Measurements from ENCODE around the gene CELF2. TPM values are rescaled to one million over a fixed set of nuclear protein-coding genes. Genes with fewer than 3 reads are reported as not detected.
A peak's percentile ranks its signal among the peaks of the same experiment; 100 is the strongest.

The CELF2 gene
- total and polyA plus RNA-seq, 9 of the 15 experiments (the other 6 are each of a cell fraction or from before 2014, with no cell fraction given), result 4.0 to 20.3 (median 11.1) TPM

- H3K79me2 ChIP-seq (ENCODE audit: control insufficient read depth, insufficient read depth, low read length), result no peaks in the 10 kb centered on the region
- H3K4me2 ChIP-seq (ENCODE audit: insufficient read depth, low read length), result no peak overlapping the region
- TF ChIP-seq KDM2B (CRISPR knock-in tag; IDR thresholded peaks at IDR 0.05) (no peak), ARID1B (IDR thresholded peaks at IDR 0.05) (no peak), TOE1 (IDR thresholded peaks at IDR 0.05; ENCODE audit: borderline replicate concordance) (no peak), TOE1 (CRISPR knock-in tag; IDR thresholded peaks at IDR 0.05; ENCODE audit: borderline replicate concordance, low read depth) (no peak), ZZZ3 (IDR thresholded peaks at IDR 0.05) (no peak), MTA3 (IDR thresholded peaks at IDR 0.05; ENCODE audit: borderline replicate concordance) (no peak), CHD2 (IDR thresholded peaks at IDR 0.05; ENCODE audit: low read depth, low read length) (no peak)
- H3K9ac ChIP-seq (ENCODE audit: insufficient read depth in 1 of 2, low read depth in 2 of 2, low read length in 2 of 2), result no peak overlapping the region
- H3K9me1 ChIP-seq (ENCODE audit: control insufficient read depth, insufficient read depth, low read length), result no peaks in the 10 kb centered on the region
- DNase-seq (ENCODE audit: extremely low read depth in 1 of 4, low spot score in 3 of 4), result no peak
- ChIA-PET CTCF (ENCODE audit: low intra/inter-chr PET ratio) (no interaction called here), POLR2A (no interaction called here)
- no peaks in the 10 kb centered on the region for H3K36me3 ChIP-seq (ENCODE audit: control insufficient read depth, insufficient read depth, low read length)
- H3K4me1 ChIP-seq (replicated peaks in 1 of 2; ENCODE audit: control insufficient read depth in 2 of 2, insufficient read depth in 2 of 2, low read length in 2 of 2), result no peaks in the 10 kb centered on the region
- no peak overlapping the region for H2AFZ ChIP-seq (ENCODE audit: low read depth, low read length)
- no peaks in the 10 kb centered on the region for H3K27me3 ChIP-seq (ENCODE audit: control insufficient read depth in 2 of 2, insufficient read depth in 2 of 2, low read length in 2 of 2)
- H4K20me1 ChIP-seq (replicated peaks; ENCODE audit: control insufficient read depth, insufficient read depth, low read length), result no peaks in the 10 kb centered on the region
- no peak for FAIRE-seq
- no peak overlapping the region for H3K4me3 ChIP-seq
- BruUV-seq (replicated peaks), result no TSS peak
- no peak for ATAC-seq
- WGBS (ENCODE audit: insufficient coverage, low coverage, missing lambda C conversion rate), result 68% methylated on average over 12 of the region's 12 CpGs
- intact Hi-C loops (cut with micrococcal nuclease) (no loop called here), in situ Hi-C loops (cut with MboI) (no loop called here)
- H3K9me3 ChIP-seq (replicated peaks; ENCODE audit: control insufficient read depth, insufficient read depth, low read depth, low read length), result no peaks in the 10 kb centered on the region
- H3K27ac ChIP-seq (ENCODE audit: extremely low read depth, low read depth, low read length), result no peak overlapping the region
Observed at GRCh38 chr10:11255156-11255555, 237.5 kb downstream of the CELF2 start.

GRCh38 chr10:11255796-11256444 is 238.2 kb downstream of the CELF2 start:
- ATAC-seq (no peak), FAIRE-seq (no peak), DNase-seq (ENCODE audit: extremely low read depth in 1 of 4, low spot score in 3 of 4) (no peak)
- BruUV-seq (replicated peaks), result no TSS peak
- in situ Hi-C loops (cut with MboI), result no loop called here
- no peaks in the 10 kb centered on the region for H3K27me3 ChIP-seq (ENCODE audit: control insufficient read depth in 2 of 2, insufficient read depth in 2 of 2, low read length in 2 of 2)
- no peak overlapping the region for H3K9ac ChIP-seq (ENCODE audit: insufficient read depth in 1 of 2, low read depth in 2 of 2, low read length in 2 of 2)
- no peaks in the 10 kb centered on the region for H3K36me3 ChIP-seq (ENCODE audit: control insufficient read depth, insufficient read depth, low read length)
- no peaks in the 10 kb centered on the region for H3K9me1 ChIP-seq (ENCODE audit: control insufficient read depth, insufficient read depth, low read length)
- H3K4me3 ChIP-seq, result no peak overlapping the region
- no peak overlapping the region for H3K4me2 ChIP-seq (ENCODE audit: insufficient read depth, low read length)
- no peaks in the 10 kb centered on the region for H3K79me2 ChIP-seq (ENCODE audit: control insufficient read depth, insufficient read depth, low read length)
- intact Hi-C loops (cut with micrococcal nuclease), result no loop called here
- WGBS (ENCODE audit: insufficient coverage, low coverage, missing lambda C conversion rate), result 58% methylated on average over 6 of the region's 7 CpGs
- ChIA-PET CTCF (ENCODE audit: low intra/inter-chr PET ratio) (no interaction called here), POLR2A (no interaction called here)
- H4K20me1 ChIP-seq (replicated peaks; ENCODE audit: control insufficient read depth, insufficient read depth, low read length), result no peaks in the 10 kb centered on the region
- H3K27ac ChIP-seq (ENCODE audit: extremely low read depth, low read depth, low read length), result no peak overlapping the region
- TF ChIP-seq PTBP1 (IDR thresholded peaks at IDR 0.05; ENCODE audit: low read depth, low read length) (no peak), FOXM1 (IDR thresholded peaks at IDR 0.05; ENCODE audit: low read depth) (no peak), FOXM1 (CRISPR knock-in tag; IDR thresholded peaks at IDR 0.05; ENCODE audit: low read depth) (no peak), SPI1 (IDR thresholded peaks at IDR 0.05; ENCODE audit: borderline replicate concordance, low read depth, low read length) (0 out of 2 replicates have a peak, but pooled peaks have one; percentile 6)
- no peak overlapping the region for H2AFZ ChIP-seq (ENCODE audit: low read depth, low read length)
- no peaks in the 10 kb centered on the region for H3K9me3 ChIP-seq (replicated peaks; ENCODE audit: control insufficient read depth, insufficient read depth, low read depth, low read length)
- H3K4me1 ChIP-seq (replicated peaks in 1 of 2; ENCODE audit: control insufficient read depth in 2 of 2, insufficient read depth in 2 of 2, low read length in 2 of 2), result no peaks in the 10 kb centered on the region

All from K562 (cell line).